PFSK-1 (cell line): ENCODE data around the gene RDX.

Experiments used
- FOXP2 ChIP-seq: optimal IDR thresholded peaks from 2 replicates; pipeline ENCODE3; 2011; ENCODE audit warnings: borderline replicate concordance, control low read depth, inconsistent platforms; ENCODE audit not compliant: insufficient read depth; ENCODE audit errors: extremely low read length, extremely low read depth
- POLR2AphosphoS5 ChIP-seq: IDR thresholded peaks from 2 replicates; pipeline ENCODE4 v1.6.1; 2012; ENCODE audit warnings: low read depth, mild to moderate bottlenecking, control low read depth, low read length, moderate library complexity
- REST ChIP-seq, 2 experiments: IDR thresholded peaks; 2 replicates each; pipeline versions ENCODE4 v1.6.1 to v1.8.0; 2011 to 2012; ENCODE audit warnings: low read depth in 2 of 2, low read length in 2 of 2, control low read depth in 1 of 2, inconsistent platforms in 1 of 2, mild to moderate bottlenecking in 1 of 2, moderate library complexity in 1 of 2; ENCODE audit not compliant: insufficient read depth in 1 of 2
- SIN3A ChIP-seq: IDR thresholded peaks from 2 replicates; pipeline ENCODE4 v1.6.1; 2012; ENCODE audit warnings: mild to moderate bottlenecking, low read length, moderate library complexity, borderline replicate concordance; ENCODE audit not compliant: insufficient read depth
- TAF1 ChIP-seq: IDR thresholded peaks from 2 replicates; pipeline ENCODE4 v1.6.1; 2012; ENCODE audit warnings: low read length, control low read depth, borderline replicate concordance; ENCODE audit not compliant: insufficient read depth

Gene RDX

GRCh38 chr11:110126936-110127335 lies 169.5 kb downstream of the RDX start:
- TF ChIP-seq FOXP2 (no peak), SIN3A (no peak), REST (IDR thresholded peaks at IDR 0.05; ENCODE audit: insufficient read depth in 1 of 2, low read depth in 2 of 2, low read length in 2 of 2) (no peak), TAF1 (no peak), POLR2AphosphoS5 (no peak)

GRCh38 chr11:110125632-110126031 lies 170.8 kb downstream of the RDX start:
- TF ChIP-seq SIN3A: no peak
- no peak for TF ChIP-seq REST (IDR thresholded peaks at IDR 0.05; ENCODE audit: insufficient read depth in 1 of 2, low read depth in 2 of 2, low read length in 2 of 2)
- TF ChIP-seq FOXP2: no peak
- no peak for TF ChIP-seq POLR2AphosphoS5
- no peak for TF ChIP-seq TAF1
